Parathyroid adenoma (tissue), 2 donors: ENCODE data around the gene KMT2C.
"Not testable (repeated sequence)": the region's sequence is repeated elsewhere in the genome, so short reads cannot be mapped to it uniquely, and the experiment has no call there.

Experiments used
- H2AFZ ChIP-seq: fragments of 300-600 bp; sonication (generic); one replicate; pipeline ENCODE4 v1.7.0; 2017; ENCODE audit warnings: antibody characterized with exemption, mild to moderate bottlenecking
- H3K27ac ChIP-seq: fragments of 300-600 bp; sonication (generic); one replicate; pipeline ENCODE4 v1.7.0; 2017
- H3K27me3 ChIP-seq: fragments of 300-600 bp; sonication (generic); one replicate; pipeline ENCODE4 v1.7.0; 2017; ENCODE audit warnings: low read length; ENCODE audit not compliant: control insufficient read depth, insufficient read depth
- H3K36me3 ChIP-seq: fragments of 300-600 bp; sonication (generic); one replicate; pipeline ENCODE4 v1.7.0; 2017; ENCODE audit warnings: low read length; ENCODE audit not compliant: control insufficient read depth, insufficient read depth
- H3K4me1 ChIP-seq: fragments of 300-600 bp; sonication (generic); one replicate; pipeline ENCODE4 v1.7.0; 2017; ENCODE audit warnings: control low read depth
- H3K4me2 ChIP-seq: fragments of 300-600 bp; sonication (generic); one replicate; pipeline ENCODE4 v1.7.0; 2017; ENCODE audit warnings: low read length
- H3K4me3 ChIP-seq: fragments of 300-600 bp; sonication (generic); one replicate; pipeline ENCODE4 v1.7.0; 2017; ENCODE audit warnings: low read depth, low read length
- H3K79me2 ChIP-seq: fragments of 300-600 bp; sonication (generic); one replicate; pipeline ENCODE4 v1.7.0; 2017; ENCODE audit warnings: control low read depth
- H3K9ac ChIP-seq: fragments of 300-600 bp; sonication (generic); one replicate; pipeline ENCODE4 v1.7.0; 2017; ENCODE audit warnings: mild to moderate bottlenecking
- H3K9me3 ChIP-seq: fragments of 300-600 bp; sonication (generic); one replicate; pipeline ENCODE4 v1.7.0; 2017; ENCODE audit warnings: low read length; ENCODE audit not compliant: control insufficient read depth
- CTCF ChIP-seq: fragments of 300-600 bp; sonication (generic); IDR thresholded peaks from one replicate; pipeline ENCODE4 v1.7.0; 2017; ENCODE audit warnings: antibody characterized with exemption, mild to moderate bottlenecking
- donor health status: primary hyperparathyroidism.

The KMT2C gene

GRCh38 chr7:152436931-152437575, 1.2 kb upstream of the KMT2C start:
- not testable (repeated sequence) for H3K79me2 ChIP-seq, H3K9ac ChIP-seq, H3K27me3 ChIP-seq, H3K36me3 ChIP-seq, H3K4me1 ChIP-seq, H3K9me3 ChIP-seq
- H3K4me3 ChIP-seq, result peak overlapping the region; percentile 66
- peak overlapping the region; percentile 80 for H3K4me2 ChIP-seq
- H2AFZ ChIP-seq, result peak overlapping the region; percentile 62
- peak overlapping the region; percentile 70 for H3K27ac ChIP-seq

GRCh38 chr7:152436111-152436930, 518 bp upstream of the KMT2C start:
- Histone ChIP-seq H2AFZ (peak overlapping the region; percentile 85), H3K9me3 (no peaks in the 10 kb centered on the region), H3K4me3 (peak overlapping the region; percentile 66), H3K79me2 (peaks cover 13% of the 10 kb centered on the region), H3K9ac (peak overlapping the region; percentile 67), H3K27ac (peak overlapping the region; percentile 83), H3K4me2 (peak overlapping the region; percentile 80), H3K4me1 (no peaks in the 10 kb centered on the region), H3K36me3 (no peaks in the 10 kb centered on the region), H3K27me3 (no peaks in the 10 kb centered on the region)
- TF ChIP-seq CTCF, result no peak

GRCh38 chr7:152434511-152435383, 1.1 kb downstream of the KMT2C start:
- Histone ChIP-seq H3K27ac (peak overlapping the region; percentile 73), H3K79me2 (peaks cover 25% of the 10 kb centered on the region), H3K9ac (peak overlapping the region; percentile 51), H3K4me2 (peak overlapping the region; percentile 72), H2AFZ (peak overlapping the region; percentile 71), H3K4me3 (peak overlapping the region; percentile 65)
- H3K36me3 ChIP-seq, H3K27me3 ChIP-seq, H3K4me1 ChIP-seq, H3K9me3 ChIP-seq: not testable (repeated sequence)

GRCh38 chr7:152433721-152434490, 1.9 kb downstream of the KMT2C start:
- Histone ChIP-seq H3K4me3 (peak overlapping the region; percentile 65), H3K4me2 (peak overlapping the region; percentile 72), H3K79me2 (peaks cover 33% of the 10 kb centered on the region), H3K27ac (peak overlapping the region; percentile 73)
- H3K4me1 ChIP-seq, H3K36me3 ChIP-seq, H3K9me3 ChIP-seq, H3K27me3 ChIP-seq, H3K9ac ChIP-seq, H2AFZ ChIP-seq: not testable (repeated sequence)

GRCh38 chr7:152432735-152433134, 3.1 kb downstream of the KMT2C start:
- H3K27ac ChIP-seq, H3K4me3 ChIP-seq, H3K4me1 ChIP-seq: not testable (repeated sequence)

GRCh38 chr7:152430854-152431253, 4.9 kb downstream of the KMT2C start:
- no peak for TF ChIP-seq CTCF
- H3K4me3 ChIP-seq, result no peak overlapping the region

More at GRCh38 chr7:152432735-152433134, 3.1 kb downstream of the KMT2C start:
- H3K36me3 ChIP-seq, H3K4me2 ChIP-seq, H3K9me3 ChIP-seq, H2AFZ ChIP-seq, H3K9ac ChIP-seq, H3K27me3 ChIP-seq: not testable (repeated sequence)
- peaks cover 41% of the 10 kb centered on the region for H3K79me2 ChIP-seq

GRCh38 chr7:152430118-152430517, 5.7 kb downstream of the KMT2C start:
- H3K27ac ChIP-seq, H3K4me2 ChIP-seq, H3K27me3 ChIP-seq, H3K9ac ChIP-seq, H2AFZ ChIP-seq, H3K4me1 ChIP-seq, H3K36me3 ChIP-seq, H3K4me3 ChIP-seq, H3K9me3 ChIP-seq: not testable (repeated sequence)
- H3K79me2 ChIP-seq, result peaks cover 64% of the 10 kb centered on the region

More at GRCh38 chr7:152430854-152431253, 4.9 kb downstream of the KMT2C start:
- no peak overlapping the region for H3K27ac ChIP-seq
- H3K36me3 ChIP-seq, result no peaks in the 10 kb centered on the region
- no peaks in the 10 kb centered on the region for H3K9me3 ChIP-seq
- peaks cover 57% of the 10 kb centered on the region for H3K79me2 ChIP-seq
- H3K4me1 ChIP-seq, result no peaks in the 10 kb centered on the region
- no peaks in the 10 kb centered on the region for H3K27me3 ChIP-seq
- no peak overlapping the region for H2AFZ ChIP-seq
- no peak overlapping the region for H3K9ac ChIP-seq
- no peak overlapping the region for H3K4me2 ChIP-seq
